K562 treated with DMSO at 1 percent for 24 hours (cell line): ENCODE data around the gene ENPP5. TPM values are rescaled to one million over a fixed set of nuclear protein-coding genes. Genes with fewer than 3 reads are reported as not detected.

Source experiments
- total RNA-seq: library from RNA; unstranded; fragments of 300-600 nt; gene quantifications from 2 replicates; pipeline ENCODE4 v1.2.3, GENCODE V29; 2022; ENCODE audit warnings: low read depth; ENCODE audit not compliant: insufficient read depth

The ENPP5 gene, protein sequence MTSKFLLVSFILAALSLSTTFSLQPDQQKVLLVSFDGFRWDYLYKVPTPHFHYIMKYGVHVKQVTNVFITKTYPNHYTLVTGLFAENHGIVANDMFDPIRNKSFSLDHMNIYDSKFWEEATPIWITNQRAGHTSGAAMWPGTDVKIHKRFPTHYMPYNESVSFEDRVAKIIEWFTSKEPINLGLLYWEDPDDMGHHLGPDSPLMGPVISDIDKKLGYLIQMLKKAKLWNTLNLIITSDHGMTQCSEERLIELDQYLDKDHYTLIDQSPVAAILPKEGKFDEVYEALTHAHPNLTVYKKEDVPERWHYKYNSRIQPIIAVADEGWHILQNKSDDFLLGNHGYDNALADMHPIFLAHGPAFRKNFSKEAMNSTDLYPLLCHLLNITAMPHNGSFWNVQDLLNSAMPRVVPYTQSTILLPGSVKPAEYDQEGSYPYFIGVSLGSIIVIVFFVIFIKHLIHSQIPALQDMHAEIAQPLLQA
- not detected in 2 replicates for total RNA-seq

DNA sequence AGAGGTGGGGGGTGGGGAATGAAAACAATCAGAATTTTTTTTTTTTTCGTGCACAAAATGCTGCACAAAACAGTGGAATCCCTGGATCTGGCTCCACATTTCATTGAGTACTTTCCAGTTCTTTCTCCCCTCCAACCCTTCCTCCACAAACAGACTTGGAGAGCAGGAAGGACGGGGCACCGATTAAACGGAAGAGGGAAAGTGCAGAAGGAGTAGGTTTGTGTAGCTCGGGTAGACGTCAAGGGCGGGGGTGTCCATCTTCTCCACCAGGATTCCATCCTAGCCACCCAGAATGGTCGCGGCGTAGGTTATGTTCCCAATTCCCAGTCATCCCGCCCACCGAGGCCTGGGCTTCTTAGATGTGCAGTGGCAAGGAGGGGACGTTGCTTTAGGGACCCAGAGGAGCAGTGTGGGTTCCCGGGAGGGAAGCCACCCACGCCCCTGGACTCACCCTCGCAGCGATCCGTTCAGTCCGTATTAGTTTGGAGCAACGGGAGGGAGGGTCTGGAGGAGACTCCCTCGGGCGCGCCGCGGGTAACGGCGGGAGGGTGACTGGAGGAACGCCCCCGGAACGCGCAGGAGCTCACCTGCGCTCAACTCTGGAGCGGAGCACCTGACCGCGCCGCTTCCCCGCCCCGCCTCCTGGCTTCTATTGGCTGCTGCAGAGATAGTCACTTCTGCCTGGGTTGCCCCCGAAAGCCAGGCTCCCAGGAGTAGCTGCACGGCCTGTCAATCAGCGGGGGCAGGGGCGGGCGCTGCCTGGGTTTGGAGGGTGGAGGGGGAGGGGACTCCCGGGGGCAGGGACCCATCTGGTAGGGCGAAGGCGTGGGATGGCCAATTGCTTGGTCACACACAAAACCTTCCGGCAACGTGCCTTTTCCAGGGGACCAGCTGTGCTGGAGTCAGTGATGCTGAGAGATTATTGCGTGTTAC lies at the start of gene ENPP5:
TSS of gene ENPP5 (minus strand) at position 624 of the 933 bp plus-strand sequence. CDS start 2,718 bp downstream, outside the sequence.

DNA sequence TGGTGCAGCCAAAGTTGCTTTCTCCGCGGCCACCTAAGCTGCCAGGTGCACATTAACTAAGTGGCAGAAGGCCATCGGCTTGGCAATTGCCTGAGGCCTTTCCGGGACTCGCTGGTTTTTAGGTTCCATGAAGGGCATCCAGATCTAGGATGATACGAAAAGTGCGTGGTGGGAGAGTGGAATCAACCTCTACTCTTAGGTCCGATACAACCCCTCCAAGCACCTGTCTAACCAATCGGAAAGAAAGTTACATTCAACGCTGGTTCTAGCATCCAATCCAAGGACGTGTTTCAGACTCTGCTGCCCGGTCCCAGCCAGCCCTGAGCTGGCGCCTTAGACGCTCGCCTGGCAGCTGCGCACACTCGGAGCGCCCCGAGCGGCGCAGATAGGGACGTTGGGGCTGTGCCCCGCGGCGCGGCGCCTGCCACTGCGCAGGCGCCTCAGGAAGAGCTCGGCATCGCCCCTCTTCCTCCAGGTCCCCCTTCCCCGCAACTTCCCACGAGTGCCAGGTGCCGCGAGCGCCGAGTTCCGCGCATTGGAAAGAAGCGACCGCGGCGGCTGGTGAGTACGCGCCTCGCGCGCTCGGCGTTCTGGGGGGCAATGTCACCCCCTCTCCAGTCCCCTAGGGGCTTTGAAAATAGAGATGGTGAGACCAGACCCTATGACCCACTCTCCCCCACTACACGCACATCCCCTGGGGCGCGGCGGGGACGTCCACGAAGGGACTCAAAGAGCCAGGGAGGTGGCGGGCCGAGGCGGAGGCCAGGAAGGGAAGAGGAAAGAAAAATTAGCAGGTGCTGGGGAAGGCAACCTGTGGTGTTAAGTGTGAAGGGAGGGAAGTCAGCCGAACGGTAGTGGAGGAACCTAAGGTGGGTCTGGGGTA lies 40.9 kb downstream of the ENPP5 start, which contains the start of gene ENPP4:
TSS of gene ENPP4 (plus strand) at position 361 of the 883 bp plus-strand sequence. CDS start 9,595 bp downstream, outside the sequence.

Other genes with a start within 250 kb of the ENPP5 start
- gene CLIC5, start 155.1 kb downstream of the ENPP5 start, total RNA-seq: not detected in 2 replicates
- gene ENPP4, start 41.0 kb downstream of the ENPP5 start, total RNA-seq: not detected in 2 replicates